Measurements from ENCODE around the gene FGD3.
"Not testable (repeated sequence)": the region's sequence is repeated elsewhere in the genome, so short reads cannot be mapped to it uniquely, and the experiment has no call there.

The FGD3 gene

GRCh38 chr9:93007529-93008058, 60.3 kb downstream of the FGD3 start:
- in situ Hi-C loops (cut with HindIII; ENCODE audit: low sequenced_read_pairs) = loop anchor here (10.0 kb wide), 1 partner anchor 187 kb away; no protein-coding TSS in a partner anchor

- in situ Hi-C loops (cut with HindIII; ENCODE audit: low sequenced_read_pairs) = loop anchor here (10.0 kb wide), 1 partner anchor 186 kb away; no protein-coding TSS in a partner anchor
Observed at GRCh38 chr9:93008457-93008856, 61.1 kb downstream of the FGD3 start.

- in situ Hi-C loops (cut with HindIII; ENCODE audit: low sequenced_read_pairs) = loop anchor here (10.0 kb wide), 1 partner anchor 185 kb away; no protein-coding TSS in a partner anchor
Observed at GRCh38 chr9:93009337-93010015, 62.2 kb downstream of the FGD3 start.

- in situ Hi-C loops (cut with HindIII; ENCODE audit: low sequenced_read_pairs) = no loop called here
Observed at GRCh38 chr9:93010056-93010455, 62.7 kb downstream of the FGD3 start.

GRCh38 chr9:93010704-93011103, 63.4 kb downstream of the FGD3 start:
- in situ Hi-C loops (cut with HindIII; ENCODE audit: low sequenced_read_pairs) = no loop called here

- in situ Hi-C loops (cut with HindIII; ENCODE audit: low sequenced_read_pairs) = no loop called here
Observed at GRCh38 chr9:93011114-93011513, 63.8 kb downstream of the FGD3 start.

- in situ Hi-C loops (cut with HindIII; ENCODE audit: low sequenced_read_pairs) = no loop called here
Observed at GRCh38 chr9:93012963-93013855, 65.9 kb downstream of the FGD3 start.

GRCh38 chr9:93013856-93014582, 66.7 kb downstream of the FGD3 start:
- in situ Hi-C loops (cut with HindIII; ENCODE audit: low sequenced_read_pairs) = no loop called here

- in situ Hi-C loops (cut with HindIII; ENCODE audit: low sequenced_read_pairs) = not testable (repeated sequence)
Observed at GRCh38 chr9:93015190-93015589, 67.9 kb downstream of the FGD3 start.

GRCh38 chr9:93017621-93018020, 70.3 kb downstream of the FGD3 start:
- in situ Hi-C loops (cut with HindIII; ENCODE audit: low sequenced_read_pairs) = no loop called here

GRCh38 chr9:93020151-93020550, 72.8 kb downstream of the FGD3 start:
- in situ Hi-C loops (cut with HindIII; ENCODE audit: low sequenced_read_pairs) = no loop called here

GRCh38 chr9:93020771-93021670, 73.7 kb downstream of the FGD3 start:
- in situ Hi-C loops (cut with HindIII; ENCODE audit: low sequenced_read_pairs) = no loop called here

GRCh38 chr9:93022066-93022465, 74.7 kb downstream of the FGD3 start:
- in situ Hi-C loops (cut with HindIII; ENCODE audit: low sequenced_read_pairs) = no loop called here

- in situ Hi-C loops (cut with HindIII; ENCODE audit: low sequenced_read_pairs) = no loop called here
Observed at GRCh38 chr9:93022721-93023520, 75.6 kb downstream of the FGD3 start.

GRCh38 chr9:93023521-93023815, 76.1 kb downstream of the FGD3 start:
- in situ Hi-C loops (cut with HindIII; ENCODE audit: low sequenced_read_pairs) = no loop called here

- in situ Hi-C loops (cut with HindIII; ENCODE audit: low sequenced_read_pairs) = no loop called here
Observed at GRCh38 chr9:93024646-93024910, 77.3 kb downstream of the FGD3 start.

- in situ Hi-C loops (cut with HindIII; ENCODE audit: low sequenced_read_pairs) = no loop called here
Observed at GRCh38 chr9:93024986-93025630, 77.8 kb downstream of the FGD3 start.

GRCh38 chr9:93025736-93026135, 78.4 kb downstream of the FGD3 start:
- in situ Hi-C loops (cut with HindIII; ENCODE audit: low sequenced_read_pairs) = no loop called here

GRCh38 chr9:93026640-93027039, 79.3 kb downstream of the FGD3 start:
- in situ Hi-C loops (cut with HindIII; ENCODE audit: low sequenced_read_pairs) = no loop called here

Data from DLD1 (cell line).